Stomach (tissue), 4 donors: Measurements from ENCODE around the gene ZBTB34.

ENCODE experiments used
- EP300 ChIP-seq: sonication (generic); formaldehyde crosslinking; IDR thresholded peaks from one replicate; pipeline ENCODE4 v1.6.1; 2017; ENCODE audit warnings: antibody characterized with exemption
- POLR2A ChIP-seq, 4 donors: fragments of 450-650 bp; IDR thresholded peaks; one replicate each; pipeline ENCODE4 v1.6.1; 2016; ENCODE audit warnings: antibody characterized with exemption in 4 of 4, control low read depth in 2 of 4, mild to moderate bottlenecking in 1 of 4, moderate library complexity in 1 of 4
- POLR2AphosphoS5 ChIP-seq, 3 donors: sonication (generic); formaldehyde crosslinking; IDR thresholded peaks; one replicate each; pipeline ENCODE4 v1.6.1; 2016; ENCODE audit warnings: antibody characterized with exemption in 3 of 3
- TF ChIP-seq, protein P1 (sequence below), 7 experiments: fragments of 450-650 bp in 4 of 7; fragments of 200-600 bp in 3 of 7; sonication (generic) in 3 of 7; IDR thresholded peaks; one replicate each; pipeline ENCODE4 v1.5.1; 2016 to 2019; ENCODE audit warnings: antibody characterized with exemption in 7 of 7, control low read depth in 2 of 7, mild to moderate bottlenecking in 1 of 7

DNA sequence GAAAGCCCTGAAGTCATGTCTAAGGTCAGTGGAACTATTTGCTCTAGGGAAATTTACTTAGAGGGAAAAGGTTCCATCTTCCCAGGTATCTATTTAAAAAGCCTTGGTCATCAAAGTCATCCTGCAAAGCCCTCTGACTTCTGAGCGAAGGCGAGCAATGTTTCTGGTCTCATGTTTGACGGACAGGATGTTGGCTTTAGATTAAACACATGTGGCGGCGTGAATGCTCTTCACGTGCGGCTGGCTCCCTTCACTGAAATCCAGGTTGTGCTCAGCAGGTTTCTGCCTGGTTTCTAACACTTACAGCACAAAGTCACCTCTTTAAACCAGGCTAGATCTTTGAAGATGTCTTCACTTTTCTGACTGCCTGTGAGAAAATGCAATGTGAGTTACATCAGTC is 5.7 kb upstream of the ZBTB34 start:
- TF ChIP-seq, protein P1, sequence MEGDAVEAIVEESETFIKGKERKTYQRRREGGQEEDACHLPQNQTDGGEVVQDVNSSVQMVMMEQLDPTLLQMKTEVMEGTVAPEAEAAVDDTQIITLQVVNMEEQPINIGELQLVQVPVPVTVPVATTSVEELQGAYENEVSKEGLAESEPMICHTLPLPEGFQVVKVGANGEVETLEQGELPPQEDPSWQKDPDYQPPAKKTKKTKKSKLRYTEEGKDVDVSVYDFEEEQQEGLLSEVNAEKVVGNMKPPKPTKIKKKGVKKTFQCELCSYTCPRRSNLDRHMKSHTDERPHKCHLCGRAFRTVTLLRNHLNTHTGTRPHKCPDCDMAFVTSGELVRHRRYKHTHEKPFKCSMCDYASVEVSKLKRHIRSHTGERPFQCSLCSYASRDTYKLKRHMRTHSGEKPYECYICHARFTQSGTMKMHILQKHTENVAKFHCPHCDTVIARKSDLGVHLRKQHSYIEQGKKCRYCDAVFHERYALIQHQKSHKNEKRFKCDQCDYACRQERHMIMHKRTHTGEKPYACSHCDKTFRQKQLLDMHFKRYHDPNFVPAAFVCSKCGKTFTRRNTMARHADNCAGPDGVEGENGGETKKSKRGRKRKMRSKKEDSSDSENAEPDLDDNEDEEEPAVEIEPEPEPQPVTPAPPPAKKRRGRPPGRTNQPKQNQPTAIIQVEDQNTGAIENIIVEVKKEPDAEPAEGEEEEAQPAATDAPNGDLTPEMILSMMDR (IDR thresholded peaks at IDR 0.05), result no peak
- TF ChIP-seq EP300, result no peak
- TF ChIP-seq POLR2A (IDR thresholded peaks at IDR 0.05), result no peak
- no peak for TF ChIP-seq POLR2AphosphoS5 (IDR thresholded peaks at IDR 0.05)
